Activated naive CD4-positive, alpha-beta T cell treated with anti-CD3 and anti-CD28 coated beads, Interleukin-2, amount 10 ng/mL, durations not matched to agents 7 days and 5 days (primary cell): ENCODE results near the gene BRAT1.
"Not testable (repeated sequence)": the region's sequence is repeated elsewhere in the genome, so short reads cannot be mapped to it uniquely, and the experiment has no call there.

ENCODE experiments used
- CTCF ChIA-PET: fragments of 350-600 bp; sonication (Branson Sonifier 250); formaldehyde crosslinking; loops from one replicate; lab custom pipeline; 2021; ENCODE audit warnings: antibody characterized with exemption; lab: Charles Lee
- DNase-seq: peaks from one replicate; pipeline ENCODE4 v3.0.0-alpha.2; 2020
- H3K27ac Mint-ChIP-seq: one replicate; pipeline ENCODE4 v1.8.0; 2021; ENCODE audit warnings: mild to moderate bottlenecking, moderate library complexity, mixed read lengths
- H3K27me3 Mint-ChIP-seq: one replicate; pipeline ENCODE4 v1.8.0; 2021; ENCODE audit warnings: mild to moderate bottlenecking, mixed read lengths
- H3K36me3 Mint-ChIP-seq: one replicate; pipeline ENCODE4 v1.8.0; 2021; ENCODE audit warnings: mixed read lengths
- H3K4me1 Mint-ChIP-seq: one replicate; pipeline ENCODE4 v1.8.0; 2021; ENCODE audit warnings: mixed read lengths
- H3K4me3 Mint-ChIP-seq: one replicate; pipeline ENCODE4 v1.8.0; 2021; ENCODE audit warnings: mild to moderate bottlenecking, moderate library complexity, mixed read lengths
- H3K9me3 Mint-ChIP-seq: one replicate; pipeline ENCODE4 v1.8.0; 2021; ENCODE audit warnings: mixed read lengths

BRAT1 gene

GRCh38 chr7:2575046-2575732 lies 19.9 kb upstream of the BRAT1 start:
- CTCF ChIA-PET = interaction anchor here (1.0 to 1.5 kb wide), 3 partner anchors 8 to 144 kb away, joined by 3 to 4 read pairs (median 3); no protein-coding TSS in a partner anchor
- Mint-ChIP-seq H3K27ac (no peak overlapping the region), H3K27me3 (no peaks in the 10 kb centered on the region), H3K36me3 (peaks cover 12% of the 10 kb centered on the region), H3K9me3 (no peaks in the 10 kb centered on the region), H3K4me3 (no peak overlapping the region), H3K4me1 (peaks cover 17% of the 10 kb centered on the region)
- no peak for DNase-seq

DNA sequence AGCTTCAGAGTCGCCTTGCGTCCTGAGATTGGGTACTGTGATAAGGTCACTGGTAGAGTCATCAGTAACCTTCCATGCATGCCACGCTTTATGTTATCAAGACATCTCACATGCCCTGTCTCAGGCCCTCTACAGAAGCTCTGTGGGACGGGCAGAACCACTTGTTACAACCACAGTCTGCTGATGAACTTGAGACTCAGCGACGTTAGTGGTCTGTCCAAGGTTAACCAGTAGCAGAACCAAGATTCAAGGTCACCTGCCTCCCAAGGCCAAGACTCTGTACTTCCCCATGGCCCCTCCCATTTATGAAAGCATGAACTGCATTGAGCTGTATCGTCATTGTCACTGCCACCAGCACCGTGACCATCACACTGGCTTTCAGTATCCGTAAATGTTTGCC lies 18.4 kb upstream of the BRAT1 start:
- Mint-ChIP-seq H3K4me1 (peaks cover 17% of the 10 kb centered on the region), H3K36me3 (peaks cover 10% of the 10 kb centered on the region), H3K27me3 (no peaks in the 10 kb centered on the region), H3K9me3 (no peaks in the 10 kb centered on the region), H3K27ac (no peak overlapping the region), H3K4me3 (no peak overlapping the region)
- DNase-seq = no peak
- CTCF ChIA-PET = interaction anchor here (1.0 to 1.3 kb wide), 2 partner anchors 122 to 145 kb away, joined by 3 read pairs; no protein-coding TSS in a partner anchor

DNA sequence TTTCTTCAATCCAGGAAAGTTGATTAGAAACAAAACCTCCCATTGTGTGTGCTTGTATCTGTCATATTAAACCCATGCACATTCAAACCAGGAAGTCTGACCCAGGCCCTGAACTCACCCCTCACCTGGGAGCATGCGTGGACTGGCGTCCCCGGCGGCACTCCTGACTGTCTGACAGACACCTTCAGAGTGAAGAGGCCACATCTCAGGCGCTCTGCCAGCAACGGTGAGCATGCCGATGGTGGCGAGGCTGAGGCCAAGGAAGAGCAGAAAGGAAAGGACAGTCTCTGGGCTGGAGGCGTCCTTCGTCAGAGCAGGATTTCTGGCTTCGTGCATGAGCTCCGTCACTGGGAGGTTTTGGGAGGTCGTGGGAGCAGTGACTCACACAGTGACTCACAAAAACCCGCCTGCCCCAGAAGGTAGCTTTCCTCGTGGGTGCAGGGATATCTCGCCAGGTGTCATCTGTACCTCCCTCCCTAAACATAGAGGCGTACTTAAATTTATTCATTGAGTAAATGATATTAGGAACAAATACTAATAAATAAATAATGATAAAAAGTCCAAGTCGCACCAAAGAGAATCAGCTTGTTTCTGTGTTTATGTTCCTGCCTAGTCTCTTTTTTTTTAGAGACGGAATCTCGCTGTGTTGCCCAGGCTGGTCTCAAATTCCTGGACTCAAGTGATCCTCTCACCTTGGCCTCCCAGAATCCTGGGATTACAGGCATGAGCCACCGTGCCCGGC lies 16.9 kb upstream of the BRAT1 start:
- no peaks in the 10 kb centered on the region for H3K9me3 Mint-ChIP-seq
- H3K4me1 Mint-ChIP-seq = peaks cover 18% of the 10 kb centered on the region
- H3K27ac Mint-ChIP-seq = no peak overlapping the region
- no peak for DNase-seq
- H3K4me3 Mint-ChIP-seq = no peak overlapping the region
- no peaks in the 10 kb centered on the region for H3K27me3 Mint-ChIP-seq
- CTCF ChIA-PET = interaction anchor here (0.9 kb wide), 1 partner anchor 59 kb away, joined by 3 read pairs; the partner anchor contains the start of gene TTYH3
- H3K36me3 Mint-ChIP-seq = peaks cover 8% of the 10 kb centered on the region

DNA sequence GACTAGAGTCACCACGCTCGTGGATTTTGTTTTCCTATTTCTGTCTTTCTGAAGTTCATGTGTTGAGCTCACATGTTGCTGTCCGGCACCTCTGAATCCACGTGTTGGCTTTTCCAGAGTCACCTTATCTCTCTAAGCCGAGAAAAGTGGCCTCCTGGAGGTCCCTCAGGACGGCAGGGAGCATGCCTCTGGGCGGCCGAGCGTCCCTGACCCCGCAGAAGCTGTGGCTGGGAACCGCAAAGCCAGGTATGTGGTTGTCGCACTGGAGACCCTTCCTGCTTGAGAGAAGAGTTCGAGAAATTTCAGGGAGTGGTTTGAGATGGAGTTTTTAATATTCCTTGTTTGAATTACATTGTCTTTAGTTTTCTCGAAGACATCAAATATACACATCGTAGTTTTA lies 16.1 kb upstream of the BRAT1 start:
- Mint-ChIP-seq H3K4me3 (no peak overlapping the region), H3K9me3 (no peaks in the 10 kb centered on the region), H3K27me3 (no peaks in the 10 kb centered on the region), H3K27ac (no peak overlapping the region), H3K4me1 (peaks cover 18% of the 10 kb centered on the region), H3K36me3 (peaks cover 6% of the 10 kb centered on the region)
- DNase-seq = no peak
- CTCF ChIA-PET = no interaction called here

- H3K4me3 Mint-ChIP-seq = no peak overlapping the region
- no peaks in the 10 kb centered on the region for H3K9me3 Mint-ChIP-seq
- no peak for DNase-seq
- CTCF ChIA-PET = no interaction called here
- peaks cover 2% of the 10 kb centered on the region for H3K36me3 Mint-ChIP-seq
- H3K4me1 Mint-ChIP-seq = peaks cover 9% of the 10 kb centered on the region
- no peak overlapping the region for H3K27ac Mint-ChIP-seq
- no peaks in the 10 kb centered on the region for H3K27me3 Mint-ChIP-seq
Observed at GRCh38 chr7:2570021-2570420, 14.7 kb upstream of the BRAT1 start.

DNA sequence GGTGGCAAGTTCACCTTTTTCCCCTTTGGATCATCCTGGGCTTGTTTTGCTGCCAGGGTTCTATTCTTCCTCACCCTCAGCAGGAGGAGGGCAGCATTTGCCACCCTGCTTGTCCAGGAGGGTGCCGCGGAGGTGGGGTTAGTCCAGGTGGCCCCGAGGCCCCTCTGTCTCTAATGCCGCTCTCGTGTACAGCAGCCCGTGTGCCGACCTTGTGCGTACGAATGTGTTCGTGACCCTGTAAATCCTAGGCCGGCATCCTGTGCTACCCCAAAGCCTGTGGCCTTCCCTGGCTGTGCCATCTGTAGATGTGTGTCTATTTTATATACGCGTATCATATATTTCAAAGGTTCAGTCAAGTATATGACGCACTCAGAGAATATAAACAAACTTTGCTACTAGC lies 14.1 kb upstream of the BRAT1 start:
- Mint-ChIP-seq H3K4me1 (peaks cover 4% of the 10 kb centered on the region), H3K27ac (no peak overlapping the region), H3K4me3 (no peak overlapping the region), H3K36me3 (peaks cover 2% of the 10 kb centered on the region), H3K9me3 (no peaks in the 10 kb centered on the region), H3K27me3 (no peaks in the 10 kb centered on the region)
- DNase-seq = no peak
- CTCF ChIA-PET = no interaction called here

DNA sequence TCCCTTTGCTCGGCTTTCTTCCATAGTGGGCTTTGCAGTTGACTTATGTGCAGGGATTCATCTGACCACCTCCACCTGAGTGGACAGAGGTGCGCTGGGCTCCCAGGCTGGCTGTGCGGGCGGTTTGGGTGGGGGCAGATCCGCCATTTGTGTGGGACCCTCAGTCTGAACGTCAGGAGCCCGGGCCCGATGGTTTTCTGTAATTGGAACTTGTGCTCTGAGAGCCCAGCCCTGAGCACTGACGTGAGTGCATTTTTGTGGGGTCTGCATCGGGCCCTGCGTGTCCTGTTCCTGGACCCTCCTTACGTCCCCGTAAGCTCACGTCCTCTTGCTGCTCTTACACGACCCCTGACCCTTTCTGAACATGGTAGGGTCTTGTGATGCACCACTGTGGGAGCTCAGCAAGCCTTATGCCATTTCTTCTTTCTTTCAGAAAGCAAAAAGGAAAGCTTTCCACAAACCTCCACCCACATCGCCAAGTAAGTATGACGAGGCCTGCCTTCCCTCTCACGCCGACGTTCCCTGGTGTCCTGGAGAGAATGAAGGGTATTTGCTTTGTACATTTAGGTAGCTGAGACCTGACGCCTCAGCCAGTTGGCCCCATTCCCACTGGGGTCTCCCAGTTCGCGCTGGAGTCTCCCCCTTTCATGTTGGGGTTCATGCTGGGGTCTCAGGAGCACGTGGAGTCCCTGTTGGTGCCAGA lies 13.3 kb upstream of the BRAT1 start:
- Mint-ChIP-seq H3K27ac (no peak overlapping the region), H3K4me1 (peaks cover 2% of the 10 kb centered on the region), H3K4me3 (no peak overlapping the region), H3K36me3 (peaks cover 3% of the 10 kb centered on the region), H3K27me3 (no peaks in the 10 kb centered on the region), H3K9me3 (no peaks in the 10 kb centered on the region)
- CTCF ChIA-PET = interaction anchor here (1.4 to 1.6 kb wide), 3 partner anchors 9 to 86 kb away, joined by 3 to 7 read pairs (median 5); no protein-coding TSS in a partner anchor
- no peak for DNase-seq

- H3K27me3 Mint-ChIP-seq = no peaks in the 10 kb centered on the region
- H3K9me3 Mint-ChIP-seq = no peaks in the 10 kb centered on the region
- H3K27ac Mint-ChIP-seq = no peak overlapping the region
- DNase-seq = no peak
- H3K36me3 Mint-ChIP-seq = peaks cover 3% of the 10 kb centered on the region
- CTCF ChIA-PET = interaction anchor here (0.8 to 1.6 kb wide), 7 partner anchors 8 to 137 kb away, joined by 3 to 7 read pairs (median 3); no protein-coding TSS in a partner anchor
- H3K4me3 Mint-ChIP-seq = no peak overlapping the region
- H3K4me1 Mint-ChIP-seq = peaks cover 2% of the 10 kb centered on the region
Observed at GRCh38 chr7:2567679-2568278, 12.5 kb upstream of the BRAT1 start.

DNA sequence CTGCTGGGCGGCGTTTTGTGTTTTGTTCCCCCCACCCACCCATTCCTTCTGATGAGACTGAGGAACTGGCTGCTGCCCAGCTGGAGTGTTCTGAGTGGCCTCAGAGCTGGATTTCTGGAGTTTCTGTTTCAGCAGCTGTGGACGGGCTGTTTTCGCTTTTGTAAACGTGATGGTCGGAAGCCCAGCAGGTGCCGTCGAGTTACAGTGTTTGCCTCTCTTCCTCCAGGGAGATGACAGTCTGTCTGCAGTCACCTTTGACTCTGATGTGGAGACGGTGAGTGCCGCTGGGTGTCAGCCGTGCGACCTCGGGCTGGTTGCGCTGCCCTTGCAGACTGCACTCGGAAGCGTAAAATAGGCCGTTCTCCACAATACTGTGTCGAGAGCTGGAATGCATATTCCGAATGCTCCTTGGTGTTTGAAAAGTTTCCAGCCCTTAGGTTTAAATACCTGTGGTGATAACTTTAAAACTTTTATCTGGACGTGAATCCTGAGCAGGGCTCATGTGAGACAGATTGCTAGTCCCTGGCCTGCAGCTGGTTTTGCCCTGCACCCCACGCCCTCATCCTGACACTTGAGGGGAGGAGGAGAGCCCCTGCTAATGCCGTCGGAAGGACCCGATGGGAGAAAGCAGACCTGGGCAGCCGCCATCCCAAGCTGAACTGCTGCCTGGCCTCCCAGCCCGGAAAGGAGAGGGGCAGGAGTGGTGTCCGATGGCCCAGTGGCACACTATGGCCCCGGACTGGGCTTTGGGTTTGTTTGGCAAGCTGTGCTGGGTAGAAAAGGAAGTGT lies 11.8 kb upstream of the BRAT1 start:
- Mint-ChIP-seq H3K4me1 (peaks cover 2% of the 10 kb centered on the region), H3K9me3 (no peaks in the 10 kb centered on the region), H3K27ac (no peak overlapping the region), H3K36me3 (peaks cover 3% of the 10 kb centered on the region), H3K27me3 (no peaks in the 10 kb centered on the region), H3K4me3 (no peak overlapping the region)
- no peak for DNase-seq
- CTCF ChIA-PET = interaction anchor here (0.8 to 1.6 kb wide), 7 partner anchors 8 to 136 kb away, joined by 3 to 7 read pairs (median 3); no protein-coding TSS in a partner anchor

DNA sequence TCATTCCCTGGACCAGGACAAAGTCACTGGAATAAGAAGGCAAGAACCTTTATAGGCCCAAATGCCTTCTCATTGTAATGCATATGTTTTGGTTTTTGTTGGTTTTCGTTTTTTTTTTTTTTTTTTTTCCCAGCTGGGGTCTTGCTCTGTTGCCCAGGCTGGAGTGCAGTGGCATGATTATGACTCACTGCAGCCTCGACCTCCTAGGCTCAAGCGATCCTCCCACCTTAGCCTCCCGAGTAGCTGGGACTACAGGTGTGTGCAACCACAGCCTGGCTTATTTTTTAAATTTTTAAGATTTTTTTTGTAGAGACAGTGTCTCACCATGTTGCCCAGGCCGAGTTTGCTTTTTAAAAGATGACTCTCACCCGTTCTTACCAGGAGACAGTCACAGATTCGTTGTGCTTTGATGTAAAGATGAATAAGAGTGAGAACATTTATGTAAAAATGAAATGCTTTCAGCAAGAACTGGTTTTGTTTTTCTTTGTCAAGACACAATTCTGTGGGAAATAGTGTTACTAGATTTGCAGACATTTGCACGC lies 11.1 kb upstream of the BRAT1 start:
- Mint-ChIP-seq H3K27me3 (no peaks in the 10 kb centered on the region), H3K36me3 (peaks cover 3% of the 10 kb centered on the region), H3K9me3 (no peaks in the 10 kb centered on the region), H3K27ac (no peak overlapping the region), H3K4me3 (no peak overlapping the region), H3K4me1 (peaks cover 5% of the 10 kb centered on the region)
- CTCF ChIA-PET = interaction anchor here (0.7 kb wide), 1 partner anchor 13 kb away, joined by 3 read pairs; no protein-coding TSS in a partner anchor
- DNase-seq = no peak

DNA sequence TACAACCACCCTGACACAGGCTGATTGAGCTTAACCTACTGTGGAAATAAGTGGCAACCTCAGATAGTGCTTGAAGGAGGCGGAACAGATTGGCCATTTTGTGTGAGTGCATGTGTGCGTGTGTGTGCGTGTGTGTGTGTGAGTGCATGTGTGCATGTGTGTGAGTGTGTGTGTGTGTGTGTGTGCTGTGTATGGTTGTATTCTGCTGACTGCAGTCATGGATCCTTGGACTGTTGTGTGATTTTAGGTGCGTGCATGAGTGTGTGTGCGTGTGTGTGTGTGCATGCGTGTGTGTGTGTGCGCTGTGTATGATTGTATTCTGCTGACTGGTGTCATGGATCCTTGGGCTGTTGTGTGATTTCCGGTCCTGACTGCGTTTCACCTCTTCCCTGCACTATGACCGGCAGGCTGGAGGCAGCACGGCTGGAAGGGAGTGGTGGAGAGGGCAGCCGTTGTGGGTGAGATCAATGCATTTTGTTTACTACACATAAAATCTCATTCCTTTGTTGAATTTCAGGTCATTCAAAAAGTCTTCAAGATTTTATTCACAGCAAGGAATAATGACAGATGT lies 9.7 kb upstream of the BRAT1 start:
- H3K27ac Mint-ChIP-seq = no peak overlapping the region
- H3K4me1 Mint-ChIP-seq = peaks cover 7% of the 10 kb centered on the region
- H3K4me3 Mint-ChIP-seq = no peak overlapping the region
- no peak for DNase-seq
- H3K9me3 Mint-ChIP-seq = no peaks in the 10 kb centered on the region
- CTCF ChIA-PET = no interaction called here
- peaks cover 3% of the 10 kb centered on the region for H3K36me3 Mint-ChIP-seq
- no peaks in the 10 kb centered on the region for H3K27me3 Mint-ChIP-seq

DNA sequence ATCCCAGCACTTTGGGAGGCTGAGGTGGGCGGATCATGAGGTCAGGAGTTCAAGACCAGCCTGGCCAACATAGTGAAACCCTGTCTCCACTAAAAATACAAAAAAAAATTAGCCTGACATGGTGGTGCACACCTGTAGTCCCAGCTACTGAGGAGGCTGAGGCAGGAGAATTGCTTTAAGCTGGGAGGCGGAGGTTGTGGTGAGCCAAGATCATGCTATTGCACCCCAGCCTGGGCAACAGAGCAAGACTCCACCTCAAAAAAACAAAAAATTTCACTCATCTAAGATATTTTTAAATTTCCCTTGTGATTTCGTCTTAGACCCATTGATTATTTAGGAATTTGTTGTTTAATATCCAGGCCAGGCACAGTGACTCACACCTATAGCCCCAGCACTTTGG lies 8.6 kb upstream of the BRAT1 start:
- H3K4me1 Mint-ChIP-seq = peaks cover 12% of the 10 kb centered on the region
- H3K27me3 Mint-ChIP-seq, DNase-seq, H3K4me3 Mint-ChIP-seq, H3K9me3 Mint-ChIP-seq, H3K27ac Mint-ChIP-seq, CTCF ChIA-PET, H3K36me3 Mint-ChIP-seq: not testable (repeated sequence)
